HG02885 (cell line): ENCODE results near the gene IL1RL1.

Source experiments
- ATAC-seq: cut with Tn5 transposase; IDR thresholded peaks from one replicate; pipeline ENCODE4 v1.9.1; 2021; ENCODE audit warnings: mild to moderate bottlenecking; ENCODE audit not compliant: unreplicated experiment, poor library complexity

The IL1RL1 gene

GRCh38 chr2:102331311-102331980 is 20.1 kb downstream of the IL1RL1 start:
- ATAC-seq = no peak

DNA sequence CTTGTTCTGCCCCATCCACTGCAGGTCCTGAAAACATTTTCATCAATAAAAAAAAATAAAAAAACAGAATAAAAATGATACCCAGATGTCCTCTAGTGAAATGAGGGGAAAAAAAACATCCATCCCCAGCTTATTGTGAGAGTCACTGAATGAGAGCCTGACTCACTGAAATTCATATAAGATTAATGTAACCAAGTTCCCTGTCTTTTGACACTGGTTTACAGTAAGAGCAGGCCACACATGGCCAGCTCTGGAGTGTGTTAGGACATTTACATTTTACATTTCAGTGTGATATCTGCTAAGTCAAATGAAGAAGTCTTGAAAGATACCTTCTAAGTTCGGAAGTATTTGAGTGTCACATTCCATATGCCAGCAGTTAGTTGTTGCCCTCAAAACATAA is 23.1 kb downstream of the IL1RL1 start:
- ATAC-seq = no peak

DNA sequence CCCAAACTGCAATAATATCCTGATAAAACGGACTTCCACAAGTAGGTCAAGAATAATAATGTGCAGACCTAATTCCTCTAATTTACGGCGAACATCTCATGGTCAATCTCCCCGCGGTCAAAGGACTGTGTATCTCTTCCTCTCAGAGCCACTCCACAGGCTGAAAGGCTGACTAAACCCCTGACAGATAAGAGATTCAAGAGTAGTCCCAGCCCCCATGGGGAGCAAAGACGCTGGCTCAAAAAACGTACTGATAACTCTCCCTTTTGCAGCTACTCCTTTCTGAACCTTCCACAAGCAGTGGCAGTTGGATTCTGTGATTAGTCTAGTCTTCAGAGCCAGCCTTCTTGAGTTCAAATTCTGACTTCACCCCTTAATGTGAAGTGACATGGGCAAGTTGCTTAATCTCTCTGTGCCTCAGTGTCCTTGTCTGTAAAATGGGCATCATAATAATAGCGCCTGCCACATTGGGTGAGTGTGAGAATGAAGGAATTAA is 24.6 kb downstream of the IL1RL1 start:
- ATAC-seq = no peak

GRCh38 chr2:102336502-102336945 is 25.2 kb downstream of the IL1RL1 start:
- no peak for ATAC-seq

DNA sequence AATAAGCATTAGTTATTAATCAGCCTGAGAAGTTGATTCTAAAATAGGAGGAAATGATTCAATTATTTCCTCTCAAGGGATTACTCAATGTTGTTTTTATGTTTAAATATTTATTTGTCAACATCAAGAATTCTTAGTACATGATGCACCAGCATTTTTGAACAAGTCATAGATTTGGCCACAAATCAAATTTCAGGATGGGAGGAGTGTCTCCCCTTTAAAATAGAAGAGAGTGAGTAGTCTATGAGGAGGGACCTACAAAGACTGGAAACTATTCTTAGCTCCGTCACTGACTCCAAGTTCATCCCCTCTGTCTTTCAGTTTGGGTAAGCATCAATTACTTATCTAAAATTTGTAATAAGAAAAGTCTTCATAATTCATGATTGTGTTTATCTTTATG is 25.6 kb downstream of the IL1RL1 start:
- ATAC-seq = no peak

DNA sequence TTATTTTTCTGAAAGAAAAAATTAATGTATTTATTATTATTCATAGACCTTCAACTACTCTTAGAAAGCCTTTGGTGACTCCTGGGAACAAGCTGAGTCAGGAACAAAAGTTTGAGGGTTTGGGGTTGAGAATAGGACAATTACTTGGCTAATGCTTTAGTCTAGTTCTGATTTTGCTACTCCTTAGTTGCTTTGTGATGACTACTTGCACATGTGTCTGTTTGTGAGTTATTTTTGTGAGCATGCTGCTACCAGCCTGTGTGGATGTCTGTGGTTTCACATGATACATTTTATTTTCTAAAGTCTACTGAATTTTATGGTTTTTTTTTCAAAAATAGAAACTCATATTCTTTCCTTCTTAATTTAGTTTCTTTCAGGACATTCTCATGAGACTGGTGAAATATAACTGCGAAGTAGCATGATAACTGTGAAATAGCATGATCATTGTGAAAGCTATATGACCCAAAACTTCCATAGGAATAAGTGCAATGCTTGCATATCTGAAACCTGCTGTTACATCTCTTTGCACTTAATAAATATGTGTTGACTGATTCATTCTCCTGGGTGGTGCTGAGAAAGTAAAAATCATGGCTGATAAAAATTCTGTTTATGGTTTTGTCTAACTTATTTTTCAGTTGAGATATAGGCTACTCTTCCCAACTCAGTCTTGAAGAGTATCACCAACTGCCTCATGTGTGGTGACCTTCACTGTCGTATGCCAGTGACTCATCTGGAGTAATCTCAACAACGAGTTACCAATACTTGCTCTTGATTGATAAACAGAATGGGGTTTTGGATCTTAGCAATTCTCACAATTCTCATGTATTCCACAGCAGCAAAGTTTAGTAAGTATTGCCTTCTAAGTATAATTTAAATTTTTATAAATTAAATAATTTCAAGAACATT is 26.4 kb downstream of the IL1RL1 start:
- no peak for ATAC-seq

DNA sequence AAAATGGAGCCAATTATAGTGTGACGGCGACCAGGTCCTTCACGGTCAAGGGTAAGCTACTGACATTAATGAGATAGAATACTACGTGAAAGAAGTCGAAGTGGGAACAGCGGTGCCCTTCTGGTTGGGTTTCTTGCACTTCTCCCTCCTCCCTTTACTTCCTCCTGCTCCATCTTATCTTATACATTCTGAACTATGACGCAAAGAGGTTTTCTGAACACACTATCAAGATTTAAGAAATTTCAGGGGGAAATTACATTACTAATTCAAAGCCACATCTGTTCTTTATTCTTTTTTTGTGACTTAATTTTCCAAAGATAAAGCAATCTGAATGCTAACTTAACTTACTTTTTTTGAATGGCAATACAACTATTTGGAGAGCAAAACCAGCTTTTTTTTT is 29.4 kb downstream of the IL1RL1 start:
- no peak for ATAC-seq

- ATAC-seq = no peak
Measured at GRCh38 chr2:102342888-102343287, 31.5 kb downstream of the IL1RL1 start.

DNA sequence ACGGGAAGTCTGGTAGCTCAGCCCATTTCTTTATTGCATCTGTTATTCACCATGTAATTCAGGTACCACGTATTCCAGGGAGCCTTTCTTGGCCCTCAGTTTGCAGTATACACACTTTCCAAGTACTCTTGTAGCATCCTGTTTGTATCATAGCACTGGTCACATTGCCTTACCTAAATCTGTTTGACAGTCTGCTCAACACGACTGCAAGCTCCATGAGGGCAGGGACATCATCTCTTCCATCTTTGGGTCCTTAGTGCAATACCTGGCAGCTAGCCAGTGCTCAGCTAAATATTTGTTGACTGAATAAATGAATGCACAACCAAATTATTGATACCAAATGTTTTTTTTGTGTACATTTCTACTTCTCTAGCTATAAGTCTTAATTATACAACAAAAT is 33.0 kb downstream of the IL1RL1 start:
- ATAC-seq = no peak

GRCh38 chr2:102345329-102345920 is 34.1 kb downstream of the IL1RL1 start:
- ATAC-seq = no peak

DNA sequence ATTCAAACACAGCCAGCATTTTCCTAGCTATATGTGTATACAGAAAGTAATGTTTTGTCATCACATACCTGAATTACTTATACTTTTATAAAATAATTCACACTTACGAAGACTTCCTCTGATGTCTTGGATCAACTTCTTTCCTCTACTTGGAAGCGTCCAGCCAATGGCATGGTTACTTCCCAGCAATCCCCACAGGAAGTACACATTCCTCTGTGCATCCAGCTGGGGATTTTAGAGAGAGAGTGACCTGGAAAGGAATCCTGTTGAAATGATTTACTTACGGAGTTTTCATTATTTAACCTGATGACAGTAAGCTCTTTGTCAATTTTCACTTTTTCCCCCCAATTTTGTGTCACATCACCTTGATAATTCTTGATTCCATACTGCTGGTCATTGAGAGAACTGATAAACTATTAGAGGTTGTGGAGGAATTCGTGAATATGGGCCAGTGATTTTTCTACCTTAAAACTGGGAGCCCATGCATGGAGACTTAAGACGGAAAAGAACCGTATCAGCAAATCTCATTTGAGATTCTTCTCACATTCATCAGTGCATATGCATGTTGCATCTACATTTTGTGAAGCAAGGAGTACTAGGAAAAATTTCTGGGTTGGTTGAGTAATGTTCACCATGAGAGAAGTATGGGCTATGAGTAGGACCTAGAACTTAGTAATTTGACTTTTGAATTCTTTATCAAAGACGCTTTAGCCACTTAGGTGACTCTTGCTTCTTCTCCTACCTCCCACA is 35.2 kb downstream of the IL1RL1 start:
- ATAC-seq = no peak

- no peak for ATAC-seq
Measured at GRCh38 chr2:102350137-102350793, 38.9 kb downstream of the IL1RL1 start.

DNA sequence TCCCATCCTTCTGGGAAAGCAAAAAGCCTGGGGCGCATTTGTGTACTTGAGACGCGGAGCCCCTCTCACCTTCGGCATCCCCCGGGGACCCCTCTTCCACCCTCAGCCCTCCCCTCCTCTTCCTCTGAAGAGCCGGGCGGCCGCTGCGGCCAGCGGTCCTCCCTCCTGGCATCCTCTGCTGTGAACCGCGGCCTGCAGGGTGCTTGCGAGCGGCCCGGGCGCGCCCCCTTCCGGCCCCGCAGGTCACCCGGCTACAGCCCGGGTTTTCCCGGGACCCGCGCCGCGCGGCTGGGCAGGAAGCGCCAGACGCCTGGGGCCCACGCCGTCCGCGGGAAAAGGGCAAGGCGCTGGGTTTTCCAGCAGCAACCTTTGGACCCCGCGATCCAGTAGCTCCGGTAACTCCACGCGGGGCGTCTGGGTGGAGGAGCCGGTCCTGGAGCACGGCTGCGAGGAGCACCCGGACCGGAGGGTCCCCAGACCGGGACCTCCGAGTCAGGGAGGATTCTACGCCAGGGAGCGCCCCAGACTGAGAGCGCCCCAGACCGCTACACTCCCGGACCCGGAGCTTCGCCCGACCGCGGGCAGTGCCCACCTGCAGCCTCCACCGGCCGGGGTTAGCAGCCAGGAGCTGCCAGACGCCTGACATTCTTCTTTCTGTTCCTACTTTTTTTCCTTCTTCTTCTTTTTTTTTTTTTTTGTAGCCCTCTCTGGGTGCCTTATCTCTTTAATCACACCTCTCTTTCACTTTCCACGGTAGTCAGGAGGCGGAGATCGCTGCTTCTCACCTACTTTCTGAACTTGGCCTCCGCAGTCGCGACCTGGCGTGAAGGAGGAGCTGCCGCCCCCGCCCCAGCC is 44.4 kb downstream of the IL1RL1 start, which contains the start of gene IL18R1:
IL18R1 (plus strand) TSS at position 271 of the 855 bp plus-strand sequence. CDS start 6,865 bp downstream, outside the sequence.
- ATAC-seq = peak; percentile 90

- ATAC-seq = peak; percentile 1
Measured at GRCh38 chr2:102356381-102356712, 45.0 kb downstream of the IL1RL1 start.

GRCh38 chr2:102356741-102357140 is 45.4 kb downstream of the IL1RL1 start:
- no peak for ATAC-seq

- ATAC-seq = peak; percentile 38
Measured at GRCh38 chr2:102357937-102358336, 46.6 kb downstream of the IL1RL1 start.

GRCh38 chr2:102358496-102358895 is 47.1 kb downstream of the IL1RL1 start:
- ATAC-seq = no peak

- no peak for ATAC-seq
Measured at GRCh38 chr2:102359527-102359926, 48.2 kb downstream of the IL1RL1 start.
